ENCODE data around the gene MKRN1. TPM values are rescaled to one million over a fixed set of nuclear protein-coding genes. Genes with fewer than 3 reads are reported as not detected.
A peak's percentile ranks its signal among the peaks of the same experiment; 100 is the strongest.
"Not testable (repeated sequence)": the region's sequence is repeated elsewhere in the genome, so short reads cannot be mapped to it uniquely, and the experiment has no call there.

The MKRN1 gene
- total and polyA plus RNA-seq, 2 experiments from 2014 or later, result 68.8 to 71.5 TPM

GRCh38 chr7:140512317-140513000 is 33.2 kb upstream of the MKRN1 start:
- WGBS, 2 experiments (ENCODE audit: low coverage in 1 of 2, low lambda C conversion rate in 2 of 2, missing lambda C conversion rate in 2 of 2), result 32 to 35% methylated on average over 7 to 9 of the region's 9 CpGs
- Histone ChIP-seq H3K4me1 (ENCODE audit: insufficient read depth) (no peaks in the 10 kb centered on the region), H3K4me2 (ENCODE audit: unreplicated experiment) (no peak overlapping the region), H3K9ac (no peak overlapping the region), H3K27ac (no peak overlapping the region), H3K27me3 (replicated peaks; ENCODE audit: insufficient read depth) (no peaks in the 10 kb centered on the region), H4K20me1 (ENCODE audit: insufficient read depth) (no peaks in the 10 kb centered on the region), H3K9me3 (ENCODE audit: low read depth) (no peaks in the 10 kb centered on the region), H3K79me2 (ENCODE audit: insufficient read depth) (no peaks in the 10 kb centered on the region), H3K9me2 (ENCODE audit: insufficient read depth) (no peaks in the 10 kb centered on the region), H2AFZ (no peak overlapping the region; the same call in 1 of the 2 replicates), H3K4me3 (no peak overlapping the region), H3F3A (ENCODE audit: insufficient read depth) (no peaks in the 10 kb centered on the region), H3K36me3 (ENCODE audit: low read depth) (no peaks in the 10 kb centered on the region)
- DNase-seq, result peak; percentile 20
- TF ChIP-seq EZH2phosphoT487 (IDR thresholded peaks at IDR 0.05; ENCODE audit: insufficient read depth, low read depth) (no peak), EZH2 (IDR thresholded peaks at IDR 0.05; ENCODE audit: insufficient read depth, poor library complexity, severe bottlenecking) (no peak)
- in situ Hi-C loops (cut with MboI), result loop anchor here (25.0 kb wide), 1 partner anchor 500 kb away; the partner anchor contains the start of gene MRPS33

- TF ChIP-seq EZH2 (IDR thresholded peaks at IDR 0.05; ENCODE audit: insufficient read depth, poor library complexity, severe bottlenecking) (no peak), EZH2phosphoT487 (IDR thresholded peaks at IDR 0.05; ENCODE audit: insufficient read depth, low read depth) (no peak)
- H3K27me3 ChIP-seq (replicated peaks; ENCODE audit: insufficient read depth), result no peaks in the 10 kb centered on the region
- no peak overlapping the region for H3K9ac ChIP-seq
- H3K4me3 ChIP-seq, result no peak overlapping the region
- WGBS, 2 experiments (ENCODE audit: low coverage in 1 of 2, low lambda C conversion rate in 2 of 2, missing lambda C conversion rate in 2 of 2), result 50 to 65% methylated on average over 4 to 5 of the region's 5 CpGs
- H3K36me3 ChIP-seq (ENCODE audit: low read depth), result no peaks in the 10 kb centered on the region
- DNase-seq, result no peak
- no peaks in the 10 kb centered on the region for H3K79me2 ChIP-seq (ENCODE audit: insufficient read depth)
- H3K9me2 ChIP-seq (ENCODE audit: insufficient read depth), result no peaks in the 10 kb centered on the region
- no peaks in the 10 kb centered on the region for H4K20me1 ChIP-seq (ENCODE audit: insufficient read depth)
- H3K9me3 ChIP-seq (ENCODE audit: low read depth), result no peaks in the 10 kb centered on the region
- in situ Hi-C loops (cut with MboI), result loop anchor here (25.0 kb wide), 1 partner anchor 503 kb away; the partner anchor contains the start of gene MRPS33
- H3F3A ChIP-seq (ENCODE audit: insufficient read depth), result no peaks in the 10 kb centered on the region
- no peak overlapping the region for H2AFZ ChIP-seq
- no peak overlapping the region for H3K4me2 ChIP-seq (ENCODE audit: unreplicated experiment)
- H3K4me1 ChIP-seq (ENCODE audit: insufficient read depth), result 0 out of 2 replicates have a peak, but pooled peaks cover 4% of the 10 kb centered on the region
- H3K27ac ChIP-seq, result no peak overlapping the region
Observed at GRCh38 chr7:140509789-140510188, 30.5 kb upstream of the MKRN1 start.

GRCh38 chr7:140507556-140507955 is 28.3 kb upstream of the MKRN1 start:
- not testable (repeated sequence) for H3K9ac ChIP-seq; H3F3A ChIP-seq (ENCODE audit: insufficient read depth); H4K20me1 ChIP-seq (ENCODE audit: insufficient read depth); H3K4me1 ChIP-seq (ENCODE audit: insufficient read depth); H3K79me2 ChIP-seq (ENCODE audit: insufficient read depth); H3K4me3 ChIP-seq; H3K27me3 ChIP-seq (replicated peaks; ENCODE audit: insufficient read depth); H3K9me3 ChIP-seq (ENCODE audit: low read depth); DNase-seq; H3K27ac ChIP-seq; H2AFZ ChIP-seq; H3K4me2 ChIP-seq (ENCODE audit: unreplicated experiment); H3K9me2 ChIP-seq (ENCODE audit: insufficient read depth); H3K36me3 ChIP-seq (ENCODE audit: low read depth)
- in situ Hi-C loops (cut with MboI), result loop anchor here (25.0 kb wide), 1 partner anchor 505 kb away; the partner anchor contains the start of gene MRPS33
- 84 to 87% methylated on average over 6 of the region's 6 CpGs for WGBS, 2 experiments (ENCODE audit: low coverage in 1 of 2, low lambda C conversion rate in 2 of 2, missing lambda C conversion rate in 2 of 2)

- H3K27ac ChIP-seq, result no peak overlapping the region
- no peaks in the 10 kb centered on the region for H3K9me2 ChIP-seq (ENCODE audit: insufficient read depth)
- 0 out of 2 replicates have a peak, but pooled peaks cover 4% of the 10 kb centered on the region for H3K4me1 ChIP-seq (ENCODE audit: insufficient read depth)
- H3K9ac ChIP-seq, result no peak overlapping the region
- H2AFZ ChIP-seq, result peak overlapping the region; percentile 28; the same call in 1 of the 2 replicates
- 60 to 64% methylated on average over 5 of the region's 5 CpGs for WGBS, 2 experiments (ENCODE audit: low coverage in 1 of 2, low lambda C conversion rate in 2 of 2, missing lambda C conversion rate in 2 of 2)
- TF ChIP-seq EZH2phosphoT487 (IDR thresholded peaks at IDR 0.05; ENCODE audit: insufficient read depth, low read depth), result no peak
- no peak for TF ChIP-seq EZH2 (IDR thresholded peaks at IDR 0.05; ENCODE audit: insufficient read depth, poor library complexity, severe bottlenecking)
- H3K36me3 ChIP-seq (ENCODE audit: low read depth), result no peaks in the 10 kb centered on the region
- H3F3A ChIP-seq (ENCODE audit: insufficient read depth), result no peaks in the 10 kb centered on the region
- no peaks in the 10 kb centered on the region for H3K27me3 ChIP-seq (replicated peaks; ENCODE audit: insufficient read depth)
- H3K4me2 ChIP-seq (ENCODE audit: unreplicated experiment), result no peak overlapping the region
- no peak overlapping the region for H3K4me3 ChIP-seq
- H3K9me3 ChIP-seq (ENCODE audit: low read depth), result no peaks in the 10 kb centered on the region
- H4K20me1 ChIP-seq (ENCODE audit: insufficient read depth), result no peaks in the 10 kb centered on the region
- no peaks in the 10 kb centered on the region for H3K79me2 ChIP-seq (ENCODE audit: insufficient read depth)
- peak; percentile 71 for DNase-seq
- in situ Hi-C loops (cut with MboI), result loop anchor here (25.0 kb wide), 1 partner anchor 505 kb away; the partner anchor contains the start of gene MRPS33
Observed at GRCh38 chr7:140506788-140507464, 27.6 kb upstream of the MKRN1 start.

All from GM23248 (cell line).